Measurements from ENCODE around the gene CREB3L1.

DNA sequence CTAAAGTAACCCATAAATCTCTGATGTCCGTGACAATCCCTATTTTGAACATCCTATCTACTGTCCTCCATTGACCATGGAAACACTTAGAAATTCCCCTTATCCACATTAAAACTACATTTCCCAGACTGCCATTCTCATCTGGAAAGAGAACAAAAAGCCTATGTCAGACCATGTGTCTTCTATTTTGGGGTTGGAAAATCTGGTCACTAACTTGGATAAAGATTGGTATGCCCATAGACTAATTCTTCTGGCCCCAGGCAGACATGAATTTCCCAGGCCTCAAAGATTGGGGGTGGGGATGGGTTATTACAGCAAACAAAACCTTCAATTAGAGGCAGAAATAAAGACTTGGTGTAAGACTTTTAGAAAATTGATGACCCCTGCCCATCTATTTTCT lies 30.9 kb upstream of the CREB3L1 start:
- TF ChIP-seq EZH2 (conservative IDR thresholded peaks at IDR 0.05; ENCODE audit: low read depth, low read length): no peak
- no peak for TF ChIP-seq HOXA5 (CRISPR knock-in tag; IDR thresholded peaks at IDR 0.05)
- no peak for TF ChIP-seq NPAS2 (CRISPR knock-in tag; IDR thresholded peaks at IDR 0.05; ENCODE audit: borderline replicate concordance)
- TF ChIP-seq, protein P1, sequence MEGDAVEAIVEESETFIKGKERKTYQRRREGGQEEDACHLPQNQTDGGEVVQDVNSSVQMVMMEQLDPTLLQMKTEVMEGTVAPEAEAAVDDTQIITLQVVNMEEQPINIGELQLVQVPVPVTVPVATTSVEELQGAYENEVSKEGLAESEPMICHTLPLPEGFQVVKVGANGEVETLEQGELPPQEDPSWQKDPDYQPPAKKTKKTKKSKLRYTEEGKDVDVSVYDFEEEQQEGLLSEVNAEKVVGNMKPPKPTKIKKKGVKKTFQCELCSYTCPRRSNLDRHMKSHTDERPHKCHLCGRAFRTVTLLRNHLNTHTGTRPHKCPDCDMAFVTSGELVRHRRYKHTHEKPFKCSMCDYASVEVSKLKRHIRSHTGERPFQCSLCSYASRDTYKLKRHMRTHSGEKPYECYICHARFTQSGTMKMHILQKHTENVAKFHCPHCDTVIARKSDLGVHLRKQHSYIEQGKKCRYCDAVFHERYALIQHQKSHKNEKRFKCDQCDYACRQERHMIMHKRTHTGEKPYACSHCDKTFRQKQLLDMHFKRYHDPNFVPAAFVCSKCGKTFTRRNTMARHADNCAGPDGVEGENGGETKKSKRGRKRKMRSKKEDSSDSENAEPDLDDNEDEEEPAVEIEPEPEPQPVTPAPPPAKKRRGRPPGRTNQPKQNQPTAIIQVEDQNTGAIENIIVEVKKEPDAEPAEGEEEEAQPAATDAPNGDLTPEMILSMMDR (CRISPR knock-in tag; IDR thresholded peaks at IDR 0.05): no peak
- no peak for TF ChIP-seq ELF4 (CRISPR knock-in tag; IDR thresholded peaks at IDR 0.05; ENCODE audit: borderline replicate concordance)
- TF ChIP-seq, protein P2, sequence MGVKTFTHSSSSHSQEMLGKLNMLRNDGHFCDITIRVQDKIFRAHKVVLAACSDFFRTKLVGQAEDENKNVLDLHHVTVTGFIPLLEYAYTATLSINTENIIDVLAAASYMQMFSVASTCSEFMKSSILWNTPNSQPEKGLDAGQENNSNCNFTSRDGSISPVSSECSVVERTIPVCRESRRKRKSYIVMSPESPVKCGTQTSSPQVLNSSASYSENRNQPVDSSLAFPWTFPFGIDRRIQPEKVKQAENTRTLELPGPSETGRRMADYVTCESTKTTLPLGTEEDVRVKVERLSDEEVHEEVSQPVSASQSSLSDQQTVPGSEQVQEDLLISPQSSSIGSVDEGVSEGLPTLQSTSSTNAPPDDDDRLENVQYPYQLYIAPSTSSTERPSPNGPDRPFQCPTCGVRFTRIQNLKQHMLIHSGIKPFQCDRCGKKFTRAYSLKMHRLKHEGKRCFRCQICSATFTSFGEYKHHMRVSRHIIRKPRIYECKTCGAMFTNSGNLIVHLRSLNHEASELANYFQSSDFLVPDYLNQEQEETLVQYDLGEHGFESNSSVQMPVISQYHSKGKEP (CRISPR knock-in tag; IDR thresholded peaks at IDR 0.05): no peak
- TF ChIP-seq ZNF329 (CRISPR knock-in tag; IDR thresholded peaks at IDR 0.05; ENCODE audit: low read depth): no peak
- TF ChIP-seq, protein P3, sequence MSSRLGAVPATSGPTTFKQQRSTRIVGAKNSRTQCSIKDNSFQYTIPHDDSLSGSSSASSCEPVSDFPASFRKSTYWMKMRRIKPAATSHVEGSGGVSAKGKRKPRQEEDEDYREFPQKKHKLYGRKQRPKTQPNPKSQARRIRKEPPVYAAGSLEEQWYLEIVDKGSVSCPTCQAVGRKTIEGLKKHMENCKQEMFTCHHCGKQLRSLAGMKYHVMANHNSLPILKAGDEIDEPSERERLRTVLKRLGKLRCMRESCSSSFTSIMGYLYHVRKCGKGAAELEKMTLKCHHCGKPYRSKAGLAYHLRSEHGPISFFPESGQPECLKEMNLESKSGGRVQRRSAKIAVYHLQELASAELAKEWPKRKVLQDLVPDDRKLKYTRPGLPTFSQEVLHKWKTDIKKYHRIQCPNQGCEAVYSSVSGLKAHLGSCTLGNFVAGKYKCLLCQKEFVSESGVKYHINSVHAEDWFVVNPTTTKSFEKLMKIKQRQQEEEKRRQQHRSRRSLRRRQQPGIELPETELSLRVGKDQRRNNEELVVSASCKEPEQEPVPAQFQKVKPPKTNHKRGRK (CRISPR knock-in tag; IDR thresholded peaks at IDR 0.05): no peak
- TF ChIP-seq ZSCAN31 (CRISPR knock-in tag; IDR thresholded peaks at IDR 0.05; ENCODE audit: low read depth): no peak
- TF ChIP-seq, protein P4, sequence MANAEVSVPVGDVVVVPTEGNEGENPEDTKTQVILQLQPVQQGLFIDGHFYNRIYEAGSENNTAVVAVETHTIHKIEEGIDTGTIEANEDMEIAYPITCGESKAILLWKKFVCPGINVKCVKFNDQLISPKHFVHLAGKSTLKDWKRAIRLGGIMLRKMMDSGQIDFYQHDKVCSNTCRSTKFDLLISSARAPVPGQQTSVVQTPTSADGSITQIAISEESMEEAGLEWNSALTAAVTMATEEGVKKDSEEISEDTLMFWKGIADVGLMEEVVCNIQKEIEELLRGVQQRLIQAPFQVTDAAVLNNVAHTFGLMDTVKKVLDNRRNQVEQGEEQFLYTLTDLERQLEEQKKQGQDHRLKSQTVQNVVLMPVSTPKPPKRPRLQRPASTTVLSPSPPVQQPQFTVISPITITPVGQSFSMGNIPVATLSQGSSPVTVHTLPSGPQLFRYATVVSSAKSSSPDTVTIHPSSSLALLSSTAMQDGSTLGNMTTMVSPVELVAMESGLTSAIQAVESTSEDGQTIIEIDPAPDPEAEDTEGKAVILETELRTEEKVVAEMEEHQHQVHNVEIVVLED (CRISPR knock-in tag; IDR thresholded peaks at IDR 0.05; ENCODE audit: borderline replicate concordance): no peak
